Activated CD4-positive, alpha-beta T cell treated with anti-CD3 and anti-CD28 coated beads, Interleukin-2, amount 50 U/mL, for 1 hour (primary cell): ENCODE measurements around the gene MMP15.

Experiments used
- DNase-seq: peaks from one replicate; pipeline ENCODE4 v3.0.0-alpha.2; 2020

The MMP15 gene

DNA sequence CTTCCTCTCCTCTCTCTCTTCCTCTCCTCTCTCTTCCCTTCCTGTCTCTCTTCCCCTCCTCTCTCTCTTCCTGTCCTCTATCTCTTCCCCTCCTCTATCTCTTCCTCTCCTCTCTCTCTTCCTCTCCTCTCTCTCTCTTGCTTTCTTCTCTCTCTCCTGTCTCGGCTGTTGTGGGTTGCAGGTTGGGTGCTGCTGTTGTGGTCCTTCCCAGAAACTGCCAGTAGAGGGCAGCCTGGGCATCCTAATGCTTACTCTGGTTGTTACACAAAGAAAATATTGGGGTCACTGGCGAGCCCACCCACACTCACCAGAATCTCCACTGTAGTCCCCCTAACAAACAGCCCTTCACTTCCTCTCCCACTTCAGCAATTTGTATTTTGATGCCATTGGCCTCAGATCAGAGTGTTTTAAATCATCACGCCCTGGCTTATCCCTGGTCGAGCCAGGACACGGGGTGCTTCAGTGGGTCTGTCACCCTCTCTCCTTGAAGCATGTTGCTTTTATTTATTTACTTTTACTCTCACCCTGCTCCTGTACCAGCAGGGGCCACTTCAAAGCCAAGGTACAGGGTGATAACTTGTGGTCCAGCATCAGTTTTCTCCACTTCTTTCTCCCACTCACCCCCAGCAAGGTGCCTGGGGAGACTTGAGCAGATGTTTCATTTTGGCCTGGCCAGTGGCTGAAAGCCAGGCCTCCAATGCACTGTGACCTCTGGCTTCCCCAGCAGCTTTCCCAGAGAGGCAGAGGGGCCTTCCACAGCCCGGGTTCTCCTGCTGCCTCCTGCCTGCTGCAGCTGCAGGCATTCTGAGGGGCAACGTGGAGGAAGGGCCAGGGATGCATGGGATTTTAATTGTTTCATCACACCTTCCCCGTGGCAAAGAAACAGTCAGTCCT is 4.7 kb upstream of the MMP15 start:
- peak; percentile 67 for DNase-seq

DNA sequence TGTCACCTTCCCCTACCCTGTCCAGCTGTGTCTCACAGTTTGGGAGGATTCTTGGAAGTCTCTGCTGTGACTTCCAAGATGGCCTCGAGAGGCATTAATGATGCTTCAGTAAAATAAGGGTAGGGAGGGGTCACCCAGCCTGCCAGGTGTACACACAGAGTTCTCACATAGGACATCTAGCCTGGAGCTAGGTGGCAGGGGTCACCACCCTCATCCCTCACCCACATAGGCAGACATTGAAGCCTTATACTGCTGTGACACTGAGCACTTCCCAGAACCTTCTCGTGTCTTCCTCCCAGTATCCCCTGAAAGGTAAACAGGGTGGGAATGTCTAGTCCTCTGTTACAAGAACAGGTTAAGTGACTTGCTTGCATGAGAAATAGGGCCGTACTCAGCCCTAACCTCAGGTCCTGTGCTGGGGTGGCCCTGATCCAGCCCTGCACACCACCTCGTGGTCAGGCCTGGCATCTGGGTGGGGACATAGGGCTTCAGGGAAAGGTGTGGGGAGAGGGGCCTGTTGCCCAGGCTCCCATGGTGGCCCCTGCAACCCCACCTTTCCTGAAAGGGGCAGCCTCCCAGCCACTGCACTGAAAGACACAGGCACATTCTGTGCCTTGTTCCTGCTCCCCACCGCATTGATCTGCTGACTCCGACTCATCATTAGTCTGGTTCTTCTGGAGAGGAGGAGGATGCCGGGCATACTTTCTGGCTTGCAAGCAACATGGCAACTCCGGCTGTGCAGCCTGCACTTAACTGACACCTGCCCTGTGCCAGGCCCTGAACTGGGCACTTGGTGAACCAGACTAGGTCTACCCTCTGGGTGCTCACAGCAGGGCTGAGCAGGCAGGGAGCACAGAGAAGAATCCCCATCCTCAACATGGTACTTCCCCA is 3.6 kb upstream of the MMP15 start:
- no peak for DNase-seq

DNA sequence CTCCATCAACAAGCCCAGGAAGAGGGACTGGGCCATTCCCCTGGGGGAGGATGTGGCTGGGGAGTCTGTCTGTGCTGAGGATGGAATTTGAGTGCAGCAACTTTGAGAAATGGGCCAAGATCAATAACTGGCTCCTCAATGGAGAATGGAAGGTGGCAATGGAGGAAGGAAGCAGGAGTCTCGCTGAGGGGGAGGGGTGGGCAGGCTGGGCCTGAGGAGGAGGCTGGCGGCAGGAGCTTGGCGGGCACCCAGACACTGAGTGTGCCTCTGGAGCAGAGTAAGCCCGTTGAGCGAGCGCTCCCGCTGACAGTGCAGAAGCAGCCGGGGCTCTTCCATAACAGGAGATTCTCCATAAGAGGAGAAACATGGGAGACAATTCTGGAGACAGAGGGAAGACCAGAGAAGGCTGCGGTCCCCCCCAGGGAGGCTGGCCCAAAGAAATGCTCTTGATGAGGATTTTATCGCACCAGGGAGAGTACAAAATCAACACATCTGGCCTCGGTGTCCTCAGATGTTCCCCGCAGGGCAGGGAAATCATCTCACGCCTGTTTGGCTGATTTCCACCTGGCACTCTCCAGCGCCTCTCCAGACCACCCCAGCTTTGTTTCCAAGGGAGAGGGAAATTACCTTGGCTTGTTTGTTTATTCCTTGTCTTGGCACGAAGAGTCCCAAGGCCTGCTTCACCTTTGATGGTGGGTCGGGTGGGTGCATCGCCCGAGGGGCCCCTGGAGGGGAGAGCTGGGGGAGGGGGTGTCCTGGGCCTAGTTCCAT is 2.8 kb upstream of the MMP15 start:
- no peak for DNase-seq

GRCh38 chr16:58024486-58025350 is 836 bp upstream of the MMP15 start:
- no peak for DNase-seq

DNA sequence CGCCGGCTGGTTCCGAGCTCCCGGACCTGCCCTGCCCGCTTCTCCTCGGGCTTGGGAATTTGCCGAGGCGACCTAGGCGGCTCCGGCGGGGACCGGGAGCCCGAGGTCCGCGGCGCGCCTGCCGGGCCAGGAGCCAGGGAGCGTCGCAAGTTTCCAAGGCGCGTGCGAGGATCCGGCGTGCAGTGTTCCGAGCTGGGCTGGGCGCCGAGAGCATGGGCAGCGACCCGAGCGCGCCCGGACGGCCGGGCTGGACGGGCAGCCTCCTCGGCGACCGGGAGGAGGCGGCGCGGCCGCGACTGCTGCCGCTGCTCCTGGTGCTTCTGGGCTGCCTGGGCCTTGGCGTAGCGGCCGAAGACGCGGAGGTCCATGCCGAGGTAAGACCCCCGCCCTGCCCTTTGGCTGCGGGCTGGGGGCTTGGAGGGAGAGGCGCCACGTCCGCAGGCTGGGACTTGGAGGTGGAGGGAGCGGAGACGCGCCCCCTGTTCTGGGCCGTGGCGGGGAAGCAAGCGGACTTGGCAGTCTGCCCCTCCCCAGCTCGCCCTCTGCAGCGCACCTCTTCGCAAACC is 668 bp downstream of the MMP15 start:
- no peak for DNase-seq

- no peak for DNase-seq
Observed at GRCh38 chr16:58026705-58027160, 1.2 kb downstream of the MMP15 start.

DNA sequence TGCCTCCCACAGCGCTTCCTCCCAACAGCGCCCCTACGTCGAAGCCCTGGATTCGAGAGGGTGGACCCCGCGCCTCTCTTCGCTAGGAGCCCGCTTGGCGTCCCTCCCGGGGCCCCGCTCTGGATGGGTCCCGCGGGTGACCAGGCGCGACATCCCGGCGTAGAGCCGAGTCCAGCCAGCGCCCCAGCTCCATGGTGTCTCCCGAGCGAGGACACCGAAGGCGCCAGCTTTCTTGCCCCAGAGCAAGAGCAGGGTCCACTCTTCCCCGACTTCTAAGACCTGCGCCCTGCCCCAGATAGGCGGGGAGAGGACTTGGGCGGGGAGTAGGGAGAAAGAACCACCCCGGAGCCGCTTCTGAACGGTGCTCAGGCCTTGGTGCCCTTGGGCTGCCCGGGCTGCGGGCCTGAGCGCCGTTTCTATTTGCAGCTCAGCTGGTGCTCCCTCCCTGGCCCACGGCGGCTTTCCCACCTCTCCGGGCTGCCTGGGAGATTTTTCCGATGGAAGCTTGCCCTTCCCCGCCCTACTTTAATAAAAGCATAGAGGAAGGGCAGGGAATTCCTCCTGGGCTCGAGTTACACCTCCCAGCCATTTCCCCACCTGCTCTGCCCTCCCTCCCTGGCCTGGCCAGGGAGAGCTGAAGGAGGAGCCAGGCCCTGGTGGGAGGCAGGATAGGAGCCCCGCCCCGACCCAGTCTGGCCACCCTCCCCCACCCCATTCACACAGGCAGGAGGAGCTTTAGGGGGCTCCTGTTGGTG is 1.8 kb downstream of the MMP15 start:
- DNase-seq = no peak

DNA sequence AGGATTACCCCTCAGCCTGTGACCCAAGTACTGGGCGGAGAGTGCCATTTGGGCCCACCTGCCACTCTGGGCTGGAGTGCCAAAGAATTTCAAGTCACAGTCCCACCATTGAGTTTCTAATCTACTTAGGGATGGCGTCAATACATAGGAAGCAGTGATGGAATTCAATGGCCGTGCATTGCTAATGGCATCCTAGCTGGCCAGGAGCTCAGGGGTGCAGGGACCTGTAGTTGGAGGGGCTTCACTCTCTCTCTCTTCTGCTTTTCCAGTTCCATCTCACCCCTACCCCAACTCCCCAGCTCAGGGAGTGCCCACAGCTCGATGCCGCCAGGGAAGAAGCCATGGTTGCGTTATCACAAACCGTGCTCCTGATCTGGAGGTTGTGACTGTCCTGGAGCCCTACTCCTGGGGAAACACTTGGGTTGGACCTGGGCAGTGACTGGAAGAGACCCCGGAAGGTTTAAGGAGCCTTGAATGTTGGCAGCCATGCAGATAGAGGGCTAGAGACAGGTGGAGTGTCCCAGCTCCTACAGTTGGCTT is 2.4 kb downstream of the MMP15 start:
- no peak for DNase-seq

- DNase-seq = no peak
Observed at GRCh38 chr16:58028541-58029070, 3.1 kb downstream of the MMP15 start.

DNA sequence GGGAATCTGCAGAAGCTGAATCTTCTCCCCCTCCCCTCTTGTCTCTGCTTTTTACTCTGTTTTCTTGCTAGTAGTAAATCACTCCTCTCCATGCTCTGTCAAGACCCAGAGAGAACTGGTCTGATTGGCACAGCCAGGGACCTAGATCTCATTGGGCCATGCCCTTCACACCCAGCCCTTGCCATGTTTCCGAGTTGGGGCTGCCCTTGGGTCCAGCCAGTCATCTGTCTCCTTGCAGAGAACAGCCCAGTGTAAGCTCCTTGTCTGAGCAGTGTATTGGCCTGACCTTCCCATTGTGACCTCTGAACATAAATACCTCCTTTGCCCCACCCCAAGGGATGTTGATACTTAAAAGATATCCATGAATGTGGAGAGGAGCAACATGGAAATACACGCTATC is 3.9 kb downstream of the MMP15 start:
- no peak for DNase-seq

- DNase-seq = no peak
Observed at GRCh38 chr16:58030136-58030840, 4.7 kb downstream of the MMP15 start.

DNA sequence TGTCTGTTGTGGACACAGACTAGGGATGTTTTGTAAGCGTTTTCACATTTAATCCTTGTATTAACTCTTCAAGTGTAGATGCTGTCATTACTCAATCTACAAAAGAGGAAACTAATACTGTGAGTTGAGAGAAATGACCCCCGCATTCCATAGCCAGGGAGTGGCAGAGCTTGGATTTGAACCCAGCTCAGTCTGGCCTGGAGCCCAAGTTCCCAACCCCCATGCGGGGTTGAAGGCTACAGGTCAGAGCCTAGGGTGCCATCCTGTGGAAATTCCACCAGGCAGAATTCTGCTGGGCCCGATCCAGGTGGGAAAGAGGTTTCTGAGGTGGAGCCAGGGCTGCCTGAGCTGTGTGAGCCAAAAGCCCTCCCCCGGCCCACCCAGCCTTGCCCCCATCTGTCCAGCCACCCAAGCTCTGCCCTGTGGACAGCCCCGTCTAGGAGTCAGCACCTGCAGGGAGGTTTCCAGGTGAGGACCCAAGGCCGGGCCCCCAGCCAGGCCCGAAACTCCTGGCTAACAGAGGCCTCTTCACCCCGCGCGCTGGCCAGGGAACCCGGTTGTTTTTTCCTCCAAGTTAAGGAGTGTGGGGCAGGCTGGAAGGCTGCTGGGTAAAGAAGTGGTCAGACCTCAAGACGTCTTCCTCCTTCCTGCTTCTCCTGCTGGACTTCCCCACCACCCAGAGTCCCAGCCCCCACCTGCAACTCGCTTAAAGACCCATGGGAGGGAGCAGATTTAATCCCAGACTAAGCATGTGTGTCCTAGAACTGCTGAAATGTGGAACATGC is 5.7 kb downstream of the MMP15 start:
- no peak for DNase-seq

- DNase-seq = no peak
Observed at GRCh38 chr16:58032710-58033293, 7.2 kb downstream of the MMP15 start.

GRCh38 chr16:58034128-58034685 is 8.7 kb downstream of the MMP15 start:
- no peak for DNase-seq

DNA sequence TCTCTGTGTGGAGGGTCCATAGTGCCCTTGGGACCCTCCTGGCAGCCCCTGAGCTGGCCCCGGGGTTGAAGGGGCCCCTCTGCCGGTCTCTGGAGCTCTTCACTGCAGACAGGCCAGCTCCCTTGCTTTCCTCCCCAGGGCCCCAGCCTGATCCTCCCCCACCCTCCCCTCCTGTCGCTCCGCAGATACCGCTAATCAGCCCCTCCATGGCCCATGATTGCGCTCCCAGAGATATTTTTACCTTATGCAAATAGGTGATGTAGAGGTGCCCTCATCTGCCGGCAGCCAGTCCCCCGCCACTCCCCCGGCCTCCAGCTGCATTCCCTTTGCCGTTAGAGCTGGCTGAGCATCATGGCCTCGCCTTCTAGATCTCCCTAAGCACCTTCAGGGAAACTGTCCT is 9.2 kb downstream of the MMP15 start:
- no peak for DNase-seq

GRCh38 chr16:58035356-58036170 is 10.0 kb downstream of the MMP15 start:
- DNase-seq = no peak

DNA sequence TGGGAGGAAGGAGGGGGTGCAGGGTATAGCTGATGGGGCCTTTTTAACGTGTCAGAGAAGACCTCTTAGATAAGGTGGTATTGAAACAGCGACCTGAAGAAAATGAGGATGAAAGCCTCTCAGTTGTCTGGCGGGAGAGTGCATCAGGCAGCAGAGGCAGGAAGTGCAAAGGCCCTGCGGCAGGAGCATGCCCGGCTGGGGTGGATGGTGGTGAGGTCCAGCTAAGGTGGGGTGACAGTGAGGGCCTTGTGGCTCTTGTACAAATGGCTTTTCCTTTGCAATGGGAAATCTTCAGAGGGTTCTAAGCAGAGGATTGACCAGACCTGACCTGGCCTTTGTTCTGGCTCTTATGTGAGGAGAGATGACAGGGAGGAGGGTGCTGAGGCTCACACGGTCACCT is 11.4 kb downstream of the MMP15 start:
- DNase-seq = no peak
